Neutrophil (primary cell): Measurements from ENCODE around the gene THSD7B.

Experiments
- H3K27ac ChIP-seq: fragments of 200-600 bp; sonication (generic); 2 replicates; pipeline ENCODE4 v1.5.1; 2016; ENCODE audit warnings: mild to moderate bottlenecking, moderate library complexity
- H3K27me3 ChIP-seq: fragments of 200-600 bp; sonication (generic); 2 replicates; pipeline ENCODE4 v1.6.0; 2016; ENCODE audit warnings: mild to moderate bottlenecking
- H3K36me3 ChIP-seq: fragments of 200-600 bp; sonication (generic); 2 replicates; pipeline ENCODE4 v1.5.1; 2017
- H3K4me1 ChIP-seq, 2 experiments: fragments of 200-600 bp in 1 of 2; sonication (generic) in 1 of 2; 1 replicate in 1 of 2; 2 replicates in 1 of 2; pipeline versions ENCODE4 v1.5.1 to v1.6.1; 2013 to 2016; ENCODE audit warnings: low read depth in 1 of 2, low read length in 1 of 2, mild to moderate bottlenecking in 1 of 2, moderate library complexity in 1 of 2; ENCODE audit not compliant: control insufficient read depth in 1 of 2, insufficient read depth in 1 of 2
- H3K4me3 ChIP-seq, 2 experiments: fragments of 200-600 bp in 1 of 2; sonication (generic) in 1 of 2; 1 replicate in 1 of 2; 2 replicates in 1 of 2; pipeline ENCODE4 v1.5.1; 2013 to 2016; ENCODE audit warnings: low read depth in 1 of 2, low read length in 1 of 2, mild to moderate bottlenecking in 1 of 2, moderate library complexity in 1 of 2
- H3K9me3 ChIP-seq: fragments of 200-600 bp; sonication (generic); 2 replicates; pipeline ENCODE4 v1.5.1; 2016
- CTCF ChIP-seq: fragments of 200-600 bp; sonication (generic); IDR thresholded peaks from 2 replicates; pipeline ENCODE4 v1.5.1; 2016; ENCODE audit warnings: antibody characterized with exemption

Gene THSD7B

DNA sequence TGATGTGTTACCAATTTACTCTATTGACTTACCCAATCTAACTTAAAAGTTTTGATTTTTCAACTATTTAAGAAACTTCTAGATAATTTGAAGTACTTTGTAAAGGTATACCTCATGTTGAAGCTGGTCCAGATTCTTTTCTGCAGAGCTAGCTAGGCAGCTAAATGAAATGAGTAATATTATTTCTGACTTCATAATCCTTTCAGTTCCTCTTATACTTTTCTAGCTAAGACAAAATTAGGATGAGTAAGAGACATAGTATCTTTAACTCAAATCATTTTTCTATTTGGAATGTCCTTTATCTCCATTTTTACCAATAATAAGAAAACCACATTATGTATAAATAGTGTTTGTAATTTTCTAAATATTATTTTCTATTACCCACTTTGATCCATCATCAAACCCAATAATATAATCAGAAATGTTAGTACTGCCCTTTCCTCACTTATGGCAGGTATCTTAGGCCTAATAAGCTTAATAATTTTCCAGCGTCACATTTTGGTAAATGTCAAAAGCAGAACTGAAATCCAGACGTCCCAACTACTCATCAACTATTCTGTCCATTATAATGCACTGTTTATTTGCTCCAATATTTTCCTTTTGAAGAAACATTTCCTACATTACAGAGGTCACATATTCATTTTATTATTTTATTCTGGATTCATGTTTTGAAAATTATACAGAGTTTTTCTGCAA lies 456.6 kb downstream of the THSD7B start:
- no peak for TF ChIP-seq CTCF
- Histone ChIP-seq H3K4me3 (no peak overlapping the region), H3K4me1 (no peaks in the 10 kb centered on the region), H3K27me3 (no peaks in the 10 kb centered on the region), H3K36me3 (no peaks in the 10 kb centered on the region), H3K27ac (no peak overlapping the region), H3K9me3 (no peaks in the 10 kb centered on the region)

DNA sequence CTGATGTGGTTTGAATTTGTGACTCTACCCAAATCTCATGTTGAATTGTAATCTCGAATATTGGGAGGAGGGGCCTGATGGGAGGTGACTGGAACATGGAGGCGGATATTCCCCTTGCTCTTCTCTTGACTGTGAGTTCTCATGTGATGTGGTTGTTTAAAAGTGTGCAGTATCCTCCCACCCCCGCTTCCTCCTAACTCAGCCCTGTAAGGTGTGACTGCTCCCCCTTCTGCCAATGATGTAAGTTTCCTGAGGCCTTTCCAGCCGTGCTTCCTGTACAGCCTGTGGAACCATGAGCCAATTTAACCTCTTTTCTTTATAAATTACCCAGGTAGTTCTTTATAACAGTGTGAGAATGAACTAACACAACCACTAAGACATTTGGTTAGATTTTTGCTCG lies 458.4 kb downstream of the THSD7B start:
- no peak for TF ChIP-seq CTCF
- no peaks in the 10 kb centered on the region for H3K27me3 ChIP-seq
- no peaks in the 10 kb centered on the region for H3K4me1 ChIP-seq

GRCh38 chr2:137228566-137228965 lies 463.2 kb downstream of the THSD7B start:
- no peaks in the 10 kb centered on the region for H3K36me3 ChIP-seq
- H3K4me1 ChIP-seq = no peaks in the 10 kb centered on the region
- H3K9me3 ChIP-seq = no peaks in the 10 kb centered on the region
- H3K27me3 ChIP-seq = no peaks in the 10 kb centered on the region
- no peak for TF ChIP-seq CTCF
- no peak overlapping the region for H3K4me3 ChIP-seq
- H3K27ac ChIP-seq = no peak overlapping the region

More for the DNA sequence above, 458.4 kb downstream of the THSD7B start:
- Histone ChIP-seq H3K9me3 (no peaks in the 10 kb centered on the region), H3K36me3 (no peaks in the 10 kb centered on the region), H3K4me3 (no peak overlapping the region), H3K27ac (no peak overlapping the region)

- Histone ChIP-seq H3K27me3 (no peaks in the 10 kb centered on the region), H3K36me3 (no peaks in the 10 kb centered on the region)
- no peak for TF ChIP-seq CTCF
Measured at GRCh38 chr2:137229834-137230233, 464.5 kb downstream of the THSD7B start.

DNA sequence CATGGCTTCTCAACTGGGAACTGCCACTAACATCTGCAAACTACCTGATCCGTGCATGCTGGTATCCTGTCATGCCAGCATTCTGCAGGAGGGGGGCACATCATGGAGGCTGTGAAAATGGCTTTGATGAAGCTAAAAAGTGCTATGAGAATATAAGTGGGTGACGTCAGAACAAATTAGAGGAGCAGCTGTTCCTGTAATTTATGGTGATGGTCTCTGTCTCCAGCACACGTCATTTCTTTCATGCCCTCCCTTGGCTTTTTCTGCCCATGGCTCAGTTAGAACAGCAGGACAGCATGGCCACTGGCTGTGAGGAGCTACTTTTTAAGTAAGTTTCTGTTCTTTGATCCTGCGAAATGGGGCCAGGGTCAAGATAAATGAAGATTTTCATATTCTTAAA lies 466.3 kb downstream of the THSD7B start:
- H3K36me3 ChIP-seq = no peaks in the 10 kb centered on the region
- H3K4me3 ChIP-seq = no peak overlapping the region

More at GRCh38 chr2:137229834-137230233, 464.5 kb downstream of the THSD7B start:
- Histone ChIP-seq H3K9me3 (no peaks in the 10 kb centered on the region), H3K4me1 (no peaks in the 10 kb centered on the region), H3K27ac (no peak overlapping the region), H3K4me3 (no peak overlapping the region)

More for the DNA sequence above, 466.3 kb downstream of the THSD7B start:
- TF ChIP-seq CTCF = no peak
- no peaks in the 10 kb centered on the region for H3K27me3 ChIP-seq
- H3K4me1 ChIP-seq = no peaks in the 10 kb centered on the region
- no peak overlapping the region for H3K27ac ChIP-seq
- no peaks in the 10 kb centered on the region for H3K9me3 ChIP-seq
